ENCODE results near the gene TNRC6C.

The TNRC6C gene

GRCh38 chr17:78044280-78044835 is 85.9 kb downstream of the TNRC6C start:
- no peaks in the 10 kb centered on the region for H3K9me3 ChIP-seq (ENCODE audit: control insufficient read depth, insufficient read depth, low read length)
- H3K36me3 ChIP-seq (ENCODE audit: insufficient read depth, low read length), result no peaks in the 10 kb centered on the region
- H3K4me1 ChIP-seq (ENCODE audit: insufficient read depth, low read length), result no peaks in the 10 kb centered on the region
- no peak overlapping the region for H3K9ac ChIP-seq (ENCODE audit: low read depth, low read length)

GRCh38 chr17:78045316-78045715 is 86.8 kb downstream of the TNRC6C start:
- Histone ChIP-seq H3K36me3 (ENCODE audit: insufficient read depth, low read length) (no peaks in the 10 kb centered on the region), H3K9ac (ENCODE audit: low read depth, low read length) (no peak overlapping the region), H3K9me3 (ENCODE audit: control insufficient read depth, insufficient read depth, low read length) (no peaks in the 10 kb centered on the region)

GRCh38 chr17:78046923-78047322 is 88.4 kb downstream of the TNRC6C start:
- 0 out of 2 replicates have a peak, but pooled peaks cover 2% of the 10 kb centered on the region for H3K36me3 ChIP-seq (ENCODE audit: insufficient read depth, low read length)
- no peaks in the 10 kb centered on the region for H3K4me1 ChIP-seq (ENCODE audit: insufficient read depth, low read length)
- no peak overlapping the region for H3K9ac ChIP-seq (ENCODE audit: low read depth, low read length)
- no peaks in the 10 kb centered on the region for H3K9me3 ChIP-seq (ENCODE audit: control insufficient read depth, insufficient read depth, low read length)

More at GRCh38 chr17:78045316-78045715, 86.8 kb downstream of the TNRC6C start:
- no peaks in the 10 kb centered on the region for H3K4me1 ChIP-seq (ENCODE audit: insufficient read depth, low read length)

GRCh38 chr17:78048346-78049292 is 90.1 kb downstream of the TNRC6C start:
- Histone ChIP-seq H3K36me3 (ENCODE audit: insufficient read depth, low read length) (0 out of 2 replicates have a peak, but pooled peaks cover 2% of the 10 kb centered on the region), H3K9ac (ENCODE audit: low read depth, low read length) (no peak overlapping the region), H3K9me3 (ENCODE audit: control insufficient read depth, insufficient read depth, low read length) (no peaks in the 10 kb centered on the region), H3K4me1 (ENCODE audit: insufficient read depth, low read length) (no peaks in the 10 kb centered on the region)

GRCh38 chr17:78049609-78050008 is 91.1 kb downstream of the TNRC6C start:
- Histone ChIP-seq H3K36me3 (ENCODE audit: insufficient read depth, low read length) (peaks cover 10% of the 10 kb centered on the region; the same call in 1 of the 2 replicates), H3K9me3 (ENCODE audit: control insufficient read depth, insufficient read depth, low read length) (no peaks in the 10 kb centered on the region), H3K9ac (ENCODE audit: low read depth, low read length) (no peak overlapping the region), H3K4me1 (ENCODE audit: insufficient read depth, low read length) (no peaks in the 10 kb centered on the region)

GRCh38 chr17:78051186-78051972 is 92.9 kb downstream of the TNRC6C start:
- Histone ChIP-seq H3K9me3 (ENCODE audit: control insufficient read depth, insufficient read depth, low read length) (no peaks in the 10 kb centered on the region), H3K4me1 (ENCODE audit: insufficient read depth, low read length) (no peaks in the 10 kb centered on the region), H3K9ac (ENCODE audit: low read depth, low read length) (no peak overlapping the region), H3K36me3 (ENCODE audit: insufficient read depth, low read length) (peaks cover 10% of the 10 kb centered on the region; the same call in 1 of the 2 replicates)

- Histone ChIP-seq H3K9me3 (ENCODE audit: control insufficient read depth, insufficient read depth, low read length) (no peaks in the 10 kb centered on the region), H3K9ac (ENCODE audit: low read depth, low read length) (no peak overlapping the region), H3K36me3 (ENCODE audit: insufficient read depth, low read length) (peaks cover 10% of the 10 kb centered on the region; the same call in 1 of the 2 replicates), H3K4me1 (ENCODE audit: insufficient read depth, low read length) (no peaks in the 10 kb centered on the region)
These were observed 95.4 kb downstream of the TNRC6C start for GRCh38 chr17:78053777-78054468.

- Histone ChIP-seq H3K36me3 (ENCODE audit: insufficient read depth, low read length) (peaks cover 7% of the 10 kb centered on the region; the same call in 1 of the 2 replicates), H3K4me1 (ENCODE audit: insufficient read depth, low read length) (no peaks in the 10 kb centered on the region; the same call in 1 of the 2 replicates), H3K9ac (ENCODE audit: low read depth, low read length) (no peak overlapping the region), H3K9me3 (ENCODE audit: control insufficient read depth, insufficient read depth, low read length) (no peaks in the 10 kb centered on the region)
These were observed 98.7 kb downstream of the TNRC6C start for GRCh38 chr17:78057113-78057740.

- peaks cover 7% of the 10 kb centered on the region; the same call in 1 of the 2 replicates for H3K36me3 ChIP-seq (ENCODE audit: insufficient read depth, low read length)
- H3K9ac ChIP-seq (ENCODE audit: low read depth, low read length), result no peak overlapping the region
These were observed 99.5 kb downstream of the TNRC6C start for GRCh38 chr17:78058001-78058400.

GRCh38 chr17:78058581-78058980 is 100.1 kb downstream of the TNRC6C start:
- Histone ChIP-seq H3K4me1 (ENCODE audit: insufficient read depth, low read length) (no peaks in the 10 kb centered on the region; the same call in 1 of the 2 replicates), H3K9ac (ENCODE audit: low read depth, low read length) (no peak overlapping the region), H3K9me3 (ENCODE audit: control insufficient read depth, insufficient read depth, low read length) (no peaks in the 10 kb centered on the region), H3K36me3 (ENCODE audit: insufficient read depth, low read length) (peaks cover 7% of the 10 kb centered on the region)

More at GRCh38 chr17:78058001-78058400, 99.5 kb downstream of the TNRC6C start:
- no peaks in the 10 kb centered on the region for H3K9me3 ChIP-seq (ENCODE audit: control insufficient read depth, insufficient read depth, low read length)
- no peaks in the 10 kb centered on the region; the same call in 1 of the 2 replicates for H3K4me1 ChIP-seq (ENCODE audit: insufficient read depth, low read length)

GRCh38 chr17:78062596-78062995 is 104.1 kb downstream of the TNRC6C start:
- H3K36me3 ChIP-seq (ENCODE audit: insufficient read depth, low read length), result no peaks in the 10 kb centered on the region; the same call in 1 of the 2 replicates

GRCh38 chr17:78063489-78063888 is 105.0 kb downstream of the TNRC6C start:
- Histone ChIP-seq H3K9me3 (ENCODE audit: control insufficient read depth, insufficient read depth, low read length) (no peaks in the 10 kb centered on the region), H3K4me1 (ENCODE audit: insufficient read depth, low read length) (no peaks in the 10 kb centered on the region; the same call in 1 of the 2 replicates), H3K9ac (ENCODE audit: low read depth, low read length) (no peak overlapping the region), H3K36me3 (ENCODE audit: insufficient read depth, low read length) (peaks cover 3% of the 10 kb centered on the region; the same call in 1 of the 2 replicates)

More at GRCh38 chr17:78062596-78062995, 104.1 kb downstream of the TNRC6C start:
- Histone ChIP-seq H3K9ac (ENCODE audit: low read depth, low read length) (no peak overlapping the region), H3K9me3 (ENCODE audit: control insufficient read depth, insufficient read depth, low read length) (no peaks in the 10 kb centered on the region), H3K4me1 (ENCODE audit: insufficient read depth, low read length) (no peaks in the 10 kb centered on the region; the same call in 1 of the 2 replicates)

- Histone ChIP-seq H3K9me3 (ENCODE audit: control insufficient read depth, insufficient read depth, low read length) (no peaks in the 10 kb centered on the region), H3K36me3 (ENCODE audit: insufficient read depth, low read length) (peaks cover 9% of the 10 kb centered on the region), H3K4me1 (ENCODE audit: insufficient read depth, low read length) (no peaks in the 10 kb centered on the region), H3K9ac (ENCODE audit: low read depth, low read length) (no peak overlapping the region)
These were observed 106.2 kb downstream of the TNRC6C start for GRCh38 chr17:78064708-78065107.

All from ES-I3 (cell line).